PC-9 (cell line): ENCODE results near the gene OR2L2.

Experiments used
- EZH2 ChIP-seq: fragments of 200-600 bp; sonication (generic); IDR thresholded peaks from 2 replicates; pipeline ENCODE4 v1.8.0; 2017; ENCODE audit warnings: antibody characterized with exemption, low read depth
- TF ChIP-seq, protein P1 (sequence below): fragments of 200-600 bp; sonication (generic); conservative IDR thresholded peaks from 2 replicates; pipeline ENCODE4 v1.6.1; 2017; ENCODE audit warnings: mixed run types, antibody characterized with exemption, mild to moderate bottlenecking, moderate library complexity

- TF ChIP-seq, protein P1, sequence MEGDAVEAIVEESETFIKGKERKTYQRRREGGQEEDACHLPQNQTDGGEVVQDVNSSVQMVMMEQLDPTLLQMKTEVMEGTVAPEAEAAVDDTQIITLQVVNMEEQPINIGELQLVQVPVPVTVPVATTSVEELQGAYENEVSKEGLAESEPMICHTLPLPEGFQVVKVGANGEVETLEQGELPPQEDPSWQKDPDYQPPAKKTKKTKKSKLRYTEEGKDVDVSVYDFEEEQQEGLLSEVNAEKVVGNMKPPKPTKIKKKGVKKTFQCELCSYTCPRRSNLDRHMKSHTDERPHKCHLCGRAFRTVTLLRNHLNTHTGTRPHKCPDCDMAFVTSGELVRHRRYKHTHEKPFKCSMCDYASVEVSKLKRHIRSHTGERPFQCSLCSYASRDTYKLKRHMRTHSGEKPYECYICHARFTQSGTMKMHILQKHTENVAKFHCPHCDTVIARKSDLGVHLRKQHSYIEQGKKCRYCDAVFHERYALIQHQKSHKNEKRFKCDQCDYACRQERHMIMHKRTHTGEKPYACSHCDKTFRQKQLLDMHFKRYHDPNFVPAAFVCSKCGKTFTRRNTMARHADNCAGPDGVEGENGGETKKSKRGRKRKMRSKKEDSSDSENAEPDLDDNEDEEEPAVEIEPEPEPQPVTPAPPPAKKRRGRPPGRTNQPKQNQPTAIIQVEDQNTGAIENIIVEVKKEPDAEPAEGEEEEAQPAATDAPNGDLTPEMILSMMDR, result no peak
- no peak for TF ChIP-seq EZH2
Observed at GRCh38 chr1:248000169-248000568, 29.7 kb upstream of the OR2L2 start.
